ENCODE data around the gene ADAMTSL5.
"Not testable (repeated sequence)": the region's sequence is repeated elsewhere in the genome, so short reads cannot be mapped to it uniquely, and the experiment has no call there.

Gene ADAMTSL5, protein sequence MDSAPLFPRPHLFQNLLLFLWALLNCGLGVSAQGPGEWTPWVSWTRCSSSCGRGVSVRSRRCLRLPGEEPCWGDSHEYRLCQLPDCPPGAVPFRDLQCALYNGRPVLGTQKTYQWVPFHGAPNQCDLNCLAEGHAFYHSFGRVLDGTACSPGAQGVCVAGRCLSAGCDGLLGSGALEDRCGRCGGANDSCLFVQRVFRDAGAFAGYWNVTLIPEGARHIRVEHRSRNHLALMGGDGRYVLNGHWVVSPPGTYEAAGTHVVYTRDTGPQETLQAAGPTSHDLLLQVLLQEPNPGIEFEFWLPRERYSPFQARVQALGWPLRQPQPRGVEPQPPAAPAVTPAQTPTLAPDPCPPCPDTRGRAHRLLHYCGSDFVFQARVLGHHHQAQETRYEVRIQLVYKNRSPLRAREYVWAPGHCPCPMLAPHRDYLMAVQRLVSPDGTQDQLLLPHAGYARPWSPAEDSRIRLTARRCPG

DNA sequence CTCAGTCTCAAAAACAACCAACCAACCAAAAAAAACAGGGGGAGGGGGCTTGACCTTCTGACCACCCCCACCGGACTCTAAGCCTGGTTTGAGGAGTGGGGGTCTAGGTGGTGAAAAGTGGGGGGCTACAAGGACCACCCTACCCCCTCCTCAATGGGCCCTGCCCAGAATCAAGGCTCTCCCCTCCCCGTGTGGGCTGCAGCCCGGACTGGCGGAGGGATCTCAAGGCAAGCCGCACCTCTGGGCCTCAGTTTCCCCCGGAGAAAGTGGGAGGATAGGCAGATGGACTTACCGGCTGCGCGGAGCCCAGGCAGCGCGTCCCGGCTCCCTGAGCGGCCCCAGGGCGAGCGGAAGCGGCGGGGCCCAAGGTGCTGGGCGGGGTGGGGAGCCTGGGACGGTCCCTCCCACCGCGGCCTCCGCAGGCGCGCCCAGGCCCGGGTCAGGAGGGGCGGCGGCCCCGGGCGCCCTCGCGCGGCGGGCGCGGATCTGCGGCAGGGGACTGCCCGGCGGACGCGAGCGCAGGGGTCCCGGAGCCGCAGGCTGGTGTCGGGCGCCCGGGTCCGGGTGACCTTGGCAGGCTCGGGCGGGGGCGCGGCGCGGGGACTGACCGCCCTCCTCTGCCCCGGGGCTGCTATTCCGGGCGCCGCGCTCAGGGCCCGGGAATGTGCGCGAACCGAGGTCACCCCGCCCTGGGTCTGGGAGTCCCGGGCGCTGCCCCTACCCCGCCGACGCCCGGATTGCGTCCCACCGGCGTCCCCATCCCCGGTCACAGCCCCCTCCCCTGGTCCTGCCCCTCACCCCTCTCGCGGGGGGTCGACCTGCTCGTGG is at the start of gene ADAMTSL5:
ADAMTSL5 (minus strand) TSS at position 349 of the 828 bp plus-strand sequence. CDS start 2,076 bp downstream, outside the sequence.
- DNase-seq, result peak; percentile 80

DNA sequence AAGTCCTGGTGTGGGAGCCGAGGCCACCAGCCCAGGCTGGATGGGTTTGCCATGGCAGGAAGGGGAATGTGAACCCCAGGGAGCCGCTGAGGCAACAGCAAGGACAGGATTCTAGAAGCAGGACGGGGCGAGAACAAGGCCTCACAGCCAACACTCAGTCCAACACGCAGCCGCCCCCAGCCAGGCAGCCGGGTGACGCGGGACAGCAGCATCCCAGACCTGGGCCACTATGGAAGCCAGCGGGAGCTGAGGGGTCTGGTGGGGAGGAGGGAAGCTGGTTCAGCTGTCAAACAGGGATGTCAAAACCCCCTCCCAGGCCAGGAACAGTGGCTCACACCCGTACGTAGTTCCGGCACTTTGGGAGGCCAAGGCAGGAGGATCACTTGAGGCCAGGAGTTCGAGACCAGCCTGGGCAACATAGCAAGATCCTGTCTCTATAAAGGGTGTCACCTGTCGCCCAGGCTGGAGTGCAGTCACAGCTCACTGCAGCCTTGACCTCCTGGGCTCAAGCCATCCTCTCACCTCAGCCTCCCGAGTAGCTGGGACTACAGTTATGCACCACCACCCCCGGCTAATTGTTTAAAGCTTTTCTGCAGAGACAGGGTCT is 48.5 kb upstream of the ADAMTSL5 start:
- DNase-seq, result no peak

DNA sequence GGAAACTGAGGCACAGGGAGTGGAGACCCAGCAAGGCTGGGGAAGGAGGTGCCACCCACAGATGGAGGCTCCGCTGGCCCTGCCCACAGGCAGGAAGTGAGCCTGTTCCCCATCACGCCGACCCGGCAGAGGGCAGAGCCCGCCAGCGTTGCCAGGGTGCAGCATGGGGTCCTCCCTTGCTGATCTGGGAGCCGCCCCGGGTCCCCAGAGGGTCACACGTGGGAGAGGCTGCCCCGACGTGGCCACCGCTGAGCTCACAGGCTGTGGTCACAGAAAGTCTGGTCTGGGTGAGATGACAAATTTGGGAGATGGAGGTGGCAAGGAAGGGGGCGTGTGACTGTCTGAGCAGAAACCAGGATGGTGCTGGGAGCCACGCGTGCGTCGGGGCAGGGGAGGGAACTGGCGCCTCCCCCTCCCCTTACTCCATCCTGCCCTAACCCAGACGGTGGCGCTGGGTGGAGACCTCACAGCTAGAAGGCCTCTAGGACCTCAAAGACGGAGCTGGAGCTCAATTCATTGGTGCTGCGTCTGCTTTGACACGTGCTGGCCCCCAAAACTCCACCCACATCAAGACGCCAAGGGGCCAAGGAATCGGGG is 47.6 kb upstream of the ADAMTSL5 start:
- no peak for DNase-seq

DNA sequence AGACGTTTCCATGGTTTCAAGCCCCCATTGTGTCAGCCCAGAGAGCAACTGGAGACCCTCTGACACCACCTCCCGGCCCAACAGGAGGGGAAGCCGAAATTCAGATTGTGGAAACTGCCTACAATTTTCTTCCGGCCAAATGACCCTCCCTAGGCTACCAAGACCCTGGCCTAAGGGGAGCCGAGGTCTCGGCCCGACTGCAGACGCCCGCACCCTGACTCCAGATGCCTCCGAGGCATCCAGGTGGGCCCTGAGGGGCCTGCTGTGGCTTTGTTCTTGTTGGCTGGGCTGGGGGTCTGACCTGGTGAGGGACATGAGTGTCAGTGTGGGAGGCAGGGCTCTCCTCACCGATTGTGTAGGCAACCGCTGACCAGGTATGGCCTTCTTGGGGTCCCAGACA is 45.7 kb upstream of the ADAMTSL5 start:
- no peak for DNase-seq

DNA sequence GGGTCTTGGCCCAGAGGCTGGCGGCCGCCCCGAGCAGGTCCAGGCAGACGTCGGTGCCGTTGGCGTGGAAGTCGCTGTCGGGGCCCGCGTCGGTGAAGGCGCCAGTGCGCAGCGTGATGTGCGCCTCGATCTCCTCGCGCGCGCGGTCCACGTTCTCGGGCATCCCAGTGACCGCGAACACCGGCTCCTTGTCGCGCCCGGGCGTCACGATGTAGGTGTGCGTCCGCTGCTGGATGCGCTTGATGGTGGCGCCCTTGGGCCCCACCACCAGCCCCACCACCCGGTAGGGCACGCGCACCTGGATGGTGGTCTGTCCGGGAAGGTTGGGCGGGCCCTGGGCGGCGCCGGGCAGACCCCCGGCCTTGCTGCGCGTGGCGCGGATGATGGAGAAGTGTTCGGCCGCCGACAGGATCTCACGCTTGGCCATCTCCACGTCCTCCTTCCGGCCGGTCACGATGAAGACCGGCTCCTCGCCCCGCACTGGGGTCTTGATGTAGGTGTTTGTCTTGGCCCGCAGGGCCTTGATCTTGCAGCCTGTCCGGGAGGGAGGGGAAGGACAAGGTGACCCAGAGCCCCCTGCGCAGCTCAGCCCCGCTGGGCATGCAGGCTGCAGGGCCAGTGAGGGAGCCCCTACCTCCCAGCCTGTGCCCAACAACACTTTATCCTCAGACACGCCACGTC is 43.7 kb upstream of the ADAMTSL5 start:
- no peak for DNase-seq

DNA sequence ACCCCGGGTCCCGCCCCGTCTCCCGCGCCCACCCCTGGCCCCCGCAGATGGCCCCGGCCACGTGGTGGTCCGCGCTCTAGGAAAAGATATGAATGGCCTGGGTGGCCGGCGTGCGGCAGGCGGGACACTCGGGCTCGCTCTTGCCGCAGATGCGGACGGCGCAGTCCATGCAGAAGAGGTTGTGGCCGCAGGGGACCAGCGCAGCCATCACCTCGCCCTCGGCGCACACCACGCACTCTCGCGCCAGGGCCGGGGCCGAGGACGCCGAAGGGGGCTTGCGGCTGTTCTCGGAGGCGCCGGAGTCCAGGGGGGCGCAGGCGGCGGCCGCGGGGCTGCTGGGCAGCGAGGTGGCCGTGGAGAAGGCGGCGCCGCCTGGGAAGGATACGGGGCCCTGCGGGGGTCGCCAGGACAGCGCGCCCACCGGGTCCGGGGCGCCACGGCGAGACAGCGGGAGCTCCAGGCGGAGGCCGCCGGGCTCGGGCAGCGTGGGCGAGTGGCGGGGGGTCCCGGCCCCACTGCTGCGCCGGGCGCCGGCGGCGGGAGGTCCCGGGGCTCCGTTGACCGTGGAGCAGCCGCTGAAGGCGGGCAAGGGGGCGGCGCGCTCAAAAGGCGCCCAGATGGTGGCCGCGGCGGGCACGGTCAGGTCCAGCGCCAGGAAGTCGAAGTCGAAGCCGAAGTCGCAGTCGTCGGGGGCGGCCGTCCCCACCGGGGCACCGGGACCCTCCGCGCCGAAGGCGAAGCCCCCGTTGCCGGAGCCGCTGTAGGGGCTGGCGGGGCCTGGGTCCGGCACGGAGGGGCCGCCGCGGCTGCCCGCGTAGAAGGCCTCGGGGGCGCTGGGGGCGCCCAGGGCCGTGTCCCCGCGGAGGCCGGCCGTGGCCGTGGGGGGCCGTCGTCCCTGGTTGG is 42.9 kb upstream of the ADAMTSL5 start:
- DNase-seq, result no peak

DNA sequence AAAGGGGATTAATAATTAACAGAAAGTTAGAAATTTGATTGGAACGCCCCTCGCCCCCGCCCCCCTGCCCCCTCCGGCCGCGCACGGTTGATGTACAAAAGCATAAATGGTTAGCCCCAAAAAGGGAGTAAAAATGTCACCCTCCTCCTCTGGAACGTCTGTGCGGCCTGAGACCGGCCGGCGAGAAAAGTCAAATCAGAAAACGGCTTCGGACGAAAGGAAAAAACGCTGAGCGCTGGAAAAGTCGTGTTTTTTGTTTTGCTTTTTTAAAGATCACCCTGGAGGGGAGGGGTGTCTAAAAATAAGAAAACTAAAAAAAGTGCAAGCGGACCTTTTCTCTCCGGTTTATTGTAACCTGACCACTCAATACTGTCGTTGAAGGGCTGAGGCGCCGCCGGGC is 42.1 kb upstream of the ADAMTSL5 start:
- DNase-seq, result no peak

DNA sequence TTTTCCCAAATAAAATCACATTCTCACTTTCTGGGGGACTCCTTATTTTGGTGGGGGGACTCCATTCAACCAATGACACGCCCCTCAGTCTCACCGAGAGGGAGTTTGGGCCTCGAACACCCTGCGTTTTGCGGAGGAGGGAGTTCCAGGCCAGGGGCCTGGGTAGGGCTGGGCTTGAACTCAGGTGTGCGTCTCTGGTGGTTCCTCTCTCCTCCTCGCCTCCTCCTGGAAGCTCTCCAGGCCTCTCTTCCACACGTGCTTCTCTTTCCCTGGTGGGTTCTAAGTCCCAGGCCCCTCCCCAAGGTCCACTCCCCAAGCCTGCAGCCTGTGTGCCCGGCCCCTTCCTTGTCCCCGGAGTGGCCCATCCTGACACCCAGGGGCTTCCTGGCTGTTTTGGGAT is 40.6 kb upstream of the ADAMTSL5 start:
- no peak for DNase-seq

DNA sequence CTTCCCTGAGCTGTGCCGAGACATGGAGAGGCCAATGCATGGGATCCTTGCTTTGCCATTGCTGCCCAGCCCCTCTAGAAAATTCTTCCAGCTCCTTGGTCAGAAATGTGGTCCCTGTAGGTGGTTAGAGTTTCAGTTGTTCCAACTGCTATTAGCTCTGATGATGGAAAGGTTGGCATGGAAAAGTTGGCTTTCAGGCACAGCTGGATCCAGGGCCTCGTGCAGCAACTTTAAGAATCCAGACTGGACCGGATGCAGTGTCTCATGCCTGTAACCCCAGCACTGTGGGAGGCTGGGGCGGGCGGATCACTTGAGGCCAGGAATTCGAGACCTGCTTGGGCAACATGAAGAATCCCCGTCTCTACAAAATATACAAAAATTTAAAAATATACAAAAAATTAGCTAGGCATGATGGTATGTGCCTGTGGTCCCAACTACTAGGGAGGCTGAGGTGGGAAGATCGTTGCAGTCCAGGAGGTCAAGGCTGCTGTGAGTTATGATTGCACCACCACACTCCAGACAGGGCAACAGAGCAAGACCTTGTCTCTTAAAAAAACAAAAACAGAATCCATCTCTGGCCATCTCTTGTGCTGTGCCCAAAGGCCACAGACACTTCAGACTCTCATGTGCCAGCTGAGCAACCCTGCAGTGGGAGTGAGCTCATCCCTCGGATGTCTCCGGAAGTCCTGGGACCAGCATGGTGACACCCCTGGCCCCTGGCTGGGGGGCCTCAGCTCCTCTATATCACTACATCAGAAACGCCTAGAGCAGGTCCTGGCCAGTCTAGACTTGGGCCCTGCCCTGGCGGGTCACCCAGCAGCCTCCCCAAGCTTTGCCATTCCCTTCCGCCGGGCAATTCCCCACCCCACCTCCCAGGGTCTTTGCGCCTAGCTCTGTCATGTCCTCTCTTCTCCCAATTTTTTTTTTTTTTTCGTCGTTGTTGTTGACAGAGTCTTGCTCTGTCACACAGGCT is 38.5 kb upstream of the ADAMTSL5 start:
- DNase-seq, result no peak

DNA sequence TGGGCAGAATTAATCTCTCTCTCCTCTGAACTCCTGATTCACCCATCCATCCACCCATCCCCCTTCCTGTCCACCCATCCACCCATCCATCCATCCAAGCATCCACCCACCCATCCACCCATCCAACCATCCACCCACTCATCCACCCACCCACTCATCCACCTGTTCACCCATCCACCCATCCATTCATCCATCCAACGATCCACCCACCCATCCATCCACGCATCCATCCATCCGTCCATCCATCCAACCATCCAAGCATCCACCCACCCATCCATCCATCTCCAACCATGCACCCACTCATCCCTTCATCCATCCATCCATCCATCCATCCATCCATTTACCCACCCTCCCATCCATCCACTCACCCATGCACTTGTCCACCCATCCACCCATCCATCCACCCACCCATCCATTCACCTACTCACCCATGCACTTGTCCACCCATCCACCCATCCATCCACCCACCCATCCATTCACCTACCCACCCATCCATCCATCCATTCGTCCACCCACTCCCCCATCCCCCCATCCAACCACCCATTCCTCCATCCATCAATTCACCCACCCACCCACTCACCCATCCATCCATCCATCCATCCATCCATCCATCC is 36.6 kb upstream of the ADAMTSL5 start:
- DNase-seq, result no peak

DNA sequence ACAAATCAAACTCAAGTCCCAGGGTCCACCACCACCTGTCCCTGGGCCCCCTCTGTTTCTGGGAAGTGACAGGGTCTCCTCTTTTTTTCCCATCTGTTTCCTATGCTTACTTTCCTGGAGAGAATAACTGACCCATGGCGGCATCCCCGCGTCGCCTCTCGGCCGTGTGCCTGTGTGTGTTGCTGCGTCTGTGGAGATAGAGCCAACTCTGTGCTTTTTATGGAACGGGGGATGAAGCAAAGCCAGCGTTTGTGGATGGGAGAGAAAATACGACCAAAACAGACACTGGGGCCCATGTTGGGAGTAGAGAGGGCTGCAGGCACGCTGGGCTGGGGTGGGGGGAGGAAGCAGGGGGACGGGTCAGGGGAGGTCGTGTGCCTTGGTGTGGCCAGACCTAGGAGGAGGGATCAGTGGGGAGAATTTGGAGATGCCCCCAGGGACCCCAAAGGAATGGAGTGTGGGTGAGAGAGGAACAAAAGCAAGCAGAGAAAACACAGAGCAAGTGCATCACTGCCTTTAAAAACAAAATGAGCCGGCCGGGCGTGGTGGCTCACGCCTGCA is 27.6 kb upstream of the ADAMTSL5 start:
- DNase-seq, result no peak

DNA sequence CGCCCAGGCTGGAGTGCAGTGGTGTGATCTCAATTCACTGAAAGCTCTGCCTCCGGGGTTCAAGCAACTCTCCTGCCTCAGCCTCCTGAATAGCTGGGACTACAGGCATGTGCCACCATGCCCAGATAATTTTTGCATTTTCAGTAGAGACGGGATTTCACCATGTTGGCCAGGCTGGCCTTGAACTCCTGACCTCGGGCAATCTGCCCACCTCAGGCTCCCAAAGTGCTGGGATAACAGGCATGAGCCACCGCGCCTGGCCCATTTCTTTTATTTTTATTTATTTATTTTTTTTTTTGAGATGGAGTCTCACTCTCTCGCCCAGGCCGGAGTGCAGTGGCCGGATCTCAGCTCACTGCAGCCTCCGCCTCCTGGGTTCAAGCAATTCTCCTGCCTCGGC is 26.9 kb upstream of the ADAMTSL5 start:
- DNase-seq, result not testable (repeated sequence)

DNA sequence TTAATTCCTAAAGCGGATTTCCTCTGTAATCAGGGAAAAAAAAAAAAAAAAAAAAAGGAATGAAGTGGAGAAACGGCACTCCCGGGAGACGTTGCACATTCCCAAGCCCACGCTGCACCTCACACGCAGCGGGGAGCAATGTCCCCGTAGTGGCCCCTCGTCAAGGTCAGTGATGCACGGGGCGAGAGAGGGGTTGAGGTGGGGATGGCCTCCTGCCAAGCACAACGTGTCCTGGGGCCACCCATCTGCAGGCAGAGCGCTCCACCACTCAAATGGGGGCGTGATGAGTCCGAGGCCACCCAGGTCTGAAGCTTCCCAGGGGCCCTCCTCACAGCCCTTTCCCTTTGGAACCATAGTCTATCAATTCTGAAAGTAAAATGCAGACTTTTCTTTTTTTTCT is 26.2 kb upstream of the ADAMTSL5 start:
- no peak for DNase-seq

DNA sequence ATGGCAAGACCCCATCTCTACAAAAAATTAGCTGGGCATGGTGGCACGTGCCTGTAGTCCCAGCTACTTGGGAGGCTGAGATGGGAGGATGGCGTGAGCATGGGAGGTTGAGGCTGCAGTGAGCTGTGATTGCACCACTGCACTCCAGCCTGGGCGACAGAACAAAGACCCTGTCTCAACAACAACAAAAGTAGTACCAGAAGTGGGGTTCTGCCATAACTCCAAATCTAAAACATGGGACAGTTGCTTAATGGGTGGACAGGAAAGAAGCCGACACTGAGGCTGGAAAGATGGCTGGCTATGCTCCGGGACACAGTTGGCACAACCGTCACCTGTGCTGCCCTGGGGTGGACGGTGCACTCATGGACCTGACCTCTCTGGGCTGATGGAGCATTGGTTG is 22.9 kb upstream of the ADAMTSL5 start:
- DNase-seq, result not testable (repeated sequence)

DNA sequence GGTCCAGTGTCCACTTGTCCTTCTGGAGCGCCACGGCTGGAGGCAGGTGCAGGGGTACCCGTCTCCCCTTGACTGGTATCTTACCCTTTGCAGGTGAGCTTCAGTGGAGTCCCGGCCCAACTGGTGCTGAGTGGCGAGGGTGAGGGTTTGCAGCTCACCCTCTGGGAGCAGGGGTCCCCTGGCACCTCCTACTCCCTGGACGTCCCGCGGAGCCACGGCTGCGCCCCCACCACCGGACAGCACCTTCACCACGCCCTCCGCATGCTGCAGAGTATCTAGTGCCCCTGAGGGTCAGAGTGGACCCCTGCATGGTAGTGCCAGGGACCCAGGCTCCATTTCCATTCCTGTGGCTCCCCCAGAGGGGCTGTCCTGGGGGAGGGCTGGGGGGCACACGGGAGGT is 22.2 kb upstream of the ADAMTSL5 start:
- DNase-seq, result no peak

DNA sequence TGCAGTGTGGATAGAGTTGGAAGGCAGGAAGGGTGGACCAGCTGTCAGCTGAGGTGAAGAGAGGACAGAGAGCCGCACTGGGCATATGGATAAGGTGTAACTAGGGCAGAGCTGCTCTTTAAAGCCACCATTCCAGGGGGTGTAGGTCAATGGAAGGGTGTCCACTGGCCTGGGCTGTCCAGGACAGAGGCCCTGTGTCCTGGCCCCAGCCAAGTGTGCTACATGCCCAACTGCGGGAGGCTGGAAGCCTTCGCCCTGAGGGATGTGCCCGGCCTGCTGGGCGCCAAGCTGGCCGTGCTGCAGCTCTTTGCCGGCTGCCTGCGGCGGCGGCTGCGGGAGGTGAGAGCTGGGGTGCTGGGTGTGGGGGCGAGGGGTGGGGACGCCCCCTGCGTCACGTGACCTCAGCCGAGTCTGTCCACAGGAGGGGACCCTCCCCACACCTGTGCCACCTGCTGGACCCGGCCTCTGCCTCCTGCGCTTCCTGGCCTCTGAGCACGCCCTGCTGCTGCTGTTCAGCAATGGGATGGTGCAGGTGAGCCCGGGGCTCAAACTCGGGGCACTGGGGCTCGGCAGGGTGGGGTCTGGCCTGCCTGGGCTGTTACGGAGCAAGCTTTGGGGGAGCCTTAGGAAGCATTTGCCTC is 20.8 kb upstream of the ADAMTSL5 start:
- DNase-seq, result no peak

DNA sequence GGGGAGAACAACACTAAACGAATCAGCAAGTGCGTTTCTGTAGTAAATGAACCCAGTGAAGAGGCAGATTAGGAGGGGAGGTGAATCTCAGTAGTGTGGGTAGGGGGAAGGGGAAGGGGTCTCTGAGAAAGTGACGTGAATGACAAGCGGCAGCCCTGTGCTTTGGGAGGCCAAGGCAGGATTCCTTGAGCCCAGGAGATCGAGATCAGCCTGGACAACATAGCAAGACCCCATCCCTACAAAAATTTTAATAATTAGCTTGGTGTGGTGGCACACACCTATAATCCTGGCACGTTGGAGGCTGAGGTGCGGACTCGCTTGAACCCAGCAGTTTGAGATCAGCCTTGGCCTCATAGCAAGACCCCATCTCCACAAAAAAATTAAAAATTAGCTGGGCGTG is 19.2 kb upstream of the ADAMTSL5 start:
- no peak for DNase-seq

DNA sequence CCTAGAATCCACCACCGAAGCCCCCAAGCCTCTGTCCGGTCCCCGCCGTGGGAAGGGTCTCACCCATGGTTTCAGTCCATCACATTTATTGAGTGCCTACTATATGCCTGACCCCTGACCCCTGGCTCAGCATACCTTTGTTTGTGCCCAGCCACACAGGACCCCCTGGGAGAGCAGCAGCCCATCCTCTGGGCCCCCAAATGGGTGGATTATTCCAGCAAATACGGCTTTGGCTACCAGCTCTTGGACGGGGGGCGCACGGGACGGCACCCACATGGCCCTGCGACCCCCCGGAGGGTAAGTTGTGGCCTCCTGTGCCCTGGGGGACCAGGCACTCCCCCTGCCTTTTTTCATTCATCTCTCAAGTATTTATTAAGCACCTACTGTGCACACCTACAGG is 18.8 kb upstream of the ADAMTSL5 start:
- DNase-seq, result no peak

DNA sequence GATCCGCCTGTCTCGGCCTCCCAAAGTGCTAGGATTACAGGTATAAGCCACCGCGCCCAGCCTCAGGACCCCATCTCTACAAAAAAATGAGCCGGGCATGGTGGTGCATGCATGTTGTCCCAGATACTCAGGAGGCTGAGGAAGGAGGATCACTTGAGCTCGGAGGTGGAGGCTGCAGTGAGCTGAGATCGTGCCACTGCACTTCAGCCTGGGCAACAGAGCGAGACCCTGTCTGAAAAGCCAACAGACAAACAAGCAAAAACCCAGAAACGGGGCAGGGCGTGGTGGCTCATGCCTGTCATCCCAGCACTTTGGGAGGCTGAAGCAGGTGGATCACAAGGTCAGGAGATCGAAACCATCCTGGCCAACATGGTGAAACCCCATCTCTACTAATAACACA is 18.0 kb upstream of the ADAMTSL5 start:
- DNase-seq, result not testable (repeated sequence)
